ENCODE measurements around the gene VPS13D.

DNA sequence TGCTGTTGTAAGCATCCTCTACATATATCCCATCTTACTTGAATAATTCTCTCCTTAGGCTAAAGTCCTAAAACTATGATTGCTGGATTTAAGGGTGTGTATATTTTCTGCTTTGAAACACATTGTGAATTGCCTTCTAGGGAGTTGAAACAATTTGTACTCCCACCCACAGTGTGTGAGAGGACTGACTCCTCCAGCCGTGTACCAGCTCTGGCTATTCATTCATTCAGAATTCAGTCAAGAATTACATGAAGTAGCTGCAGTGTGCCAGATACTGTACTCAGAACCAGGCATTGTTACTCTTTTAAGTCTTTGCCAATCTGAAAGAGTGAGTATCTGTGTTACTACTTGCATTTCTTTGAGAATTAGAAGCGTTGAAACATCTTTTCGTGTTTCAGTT, 253.2 kb downstream of the VPS13D start:
- no peak for TF ChIP-seq SUZ12 (IDR thresholded peaks at IDR 0.05; ENCODE audit: extremely low read depth, insufficient read depth, insufficient read length)
- TF ChIP-seq YY1 (IDR thresholded peaks at IDR 0.05; ENCODE audit: insufficient read depth, insufficient read length): no peak

All from NT2/D1 (cell line).